ENCODE data around the gene DUSP9. TPM values are rescaled to one million over a fixed set of nuclear protein-coding genes. Genes with fewer than 3 reads are reported as not detected.
A peak's percentile ranks its signal among the peaks of the same experiment; 100 is the strongest.
"Not testable (repeated sequence)": the region's sequence is repeated elsewhere in the genome, so short reads cannot be mapped to it uniquely, and the experiment has no call there.

DUSP9 gene
- total RNA-seq, 2 donors from 2014 or later, result 0.13 TPM; not detected in 1

GRCh38 chrX:153685156-153685536 lies 38.1 kb downstream of the DUSP9 start:
- Mint-ChIP-seq H3K27ac (no peak overlapping the region), H3K9me3 (no peaks in the 10 kb centered on the region), H3K4me1 (no peaks in the 10 kb centered on the region), H3K27me3 (no peaks in the 10 kb centered on the region), H3K36me3 (ENCODE audit: low read depth) (no peaks in the 10 kb centered on the region), H3K4me3 (no peak overlapping the region)
- ATAC-seq (replicated peaks), result no peak

DNA sequence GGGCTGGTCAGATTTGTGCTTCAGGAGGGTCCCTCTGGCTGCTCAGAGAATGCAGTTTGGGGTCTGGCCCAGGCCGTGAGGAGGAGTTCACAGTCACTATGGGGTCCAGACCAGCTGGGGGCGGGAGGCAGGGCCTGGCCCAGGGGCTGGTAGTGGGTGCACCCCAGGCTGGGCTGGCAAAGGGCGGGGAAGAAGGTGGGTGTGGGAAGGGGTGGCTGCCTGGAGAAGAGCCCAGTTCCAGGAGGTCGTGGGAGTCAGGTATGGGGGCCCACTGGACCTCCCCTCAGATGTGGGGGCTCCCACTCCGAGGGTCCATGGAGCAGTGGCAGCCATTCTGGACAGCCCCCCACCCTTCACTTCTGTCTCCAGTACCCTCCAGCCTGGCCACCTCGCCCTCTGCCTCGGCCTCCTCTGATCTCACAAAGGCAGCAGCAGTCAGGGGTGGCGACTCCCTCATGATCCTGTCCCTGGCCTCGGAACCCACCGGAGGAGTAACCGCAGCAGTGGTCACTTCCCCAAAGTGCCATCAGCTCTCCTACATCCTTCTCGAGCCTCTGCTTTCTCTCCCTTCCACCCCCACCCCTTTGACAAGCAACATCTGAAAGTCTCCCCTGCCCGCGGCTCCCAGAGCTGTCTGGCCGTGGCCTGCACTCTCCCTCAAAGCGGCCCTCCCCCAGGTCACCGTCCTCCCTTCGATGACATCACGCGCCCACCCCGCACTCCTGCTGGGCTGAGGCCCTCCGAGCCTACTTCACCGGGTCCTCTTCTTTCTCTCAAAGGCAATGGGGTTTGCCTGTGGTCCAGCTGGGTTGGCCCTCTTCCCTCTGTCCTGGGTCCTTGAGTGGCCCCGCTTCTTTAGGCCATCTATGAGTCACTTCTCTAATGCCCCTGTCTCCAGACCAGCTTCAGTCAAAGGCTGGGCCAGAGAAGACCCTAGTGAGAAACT lies 39.0 kb downstream of the DUSP9 start:
- Mint-ChIP-seq H3K9me3 (no peaks in the 10 kb centered on the region), H3K27ac (no peak overlapping the region), H3K27me3 (no peaks in the 10 kb centered on the region), H3K4me1 (no peaks in the 10 kb centered on the region), H3K36me3 (ENCODE audit: low read depth) (no peaks in the 10 kb centered on the region), H3K4me3 (no peak overlapping the region)
- ATAC-seq (replicated peaks), result no peak

DNA sequence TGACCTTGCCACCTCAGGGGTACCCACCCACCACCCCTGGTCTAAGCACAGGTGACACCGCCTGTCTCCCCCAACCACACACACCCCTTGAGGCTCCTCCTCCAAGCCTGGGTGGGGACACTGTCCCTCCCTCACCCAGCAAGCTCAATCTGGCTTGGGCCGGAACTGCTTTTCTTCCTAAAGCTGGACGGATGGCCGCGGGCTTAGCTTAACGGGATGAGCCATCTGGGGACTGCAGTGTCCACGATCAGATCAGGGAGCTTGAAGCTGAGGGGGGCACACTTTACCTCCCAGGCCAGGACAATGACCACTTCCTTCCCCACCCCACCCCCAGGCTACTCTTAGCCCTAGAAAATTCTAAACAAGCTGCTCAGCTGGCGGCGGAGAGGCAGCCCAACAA lies 39.7 kb downstream of the DUSP9 start:
- ATAC-seq (replicated peaks), result no peak
- no peaks in the 10 kb centered on the region for H3K36me3 Mint-ChIP-seq (ENCODE audit: low read depth)
- no peaks in the 10 kb centered on the region for H3K27me3 Mint-ChIP-seq
- no peaks in the 10 kb centered on the region for H3K9me3 Mint-ChIP-seq
- H3K27ac Mint-ChIP-seq, result no peak overlapping the region
- no peaks in the 10 kb centered on the region for H3K4me1 Mint-ChIP-seq
- H3K4me3 Mint-ChIP-seq, result no peak overlapping the region

DNA sequence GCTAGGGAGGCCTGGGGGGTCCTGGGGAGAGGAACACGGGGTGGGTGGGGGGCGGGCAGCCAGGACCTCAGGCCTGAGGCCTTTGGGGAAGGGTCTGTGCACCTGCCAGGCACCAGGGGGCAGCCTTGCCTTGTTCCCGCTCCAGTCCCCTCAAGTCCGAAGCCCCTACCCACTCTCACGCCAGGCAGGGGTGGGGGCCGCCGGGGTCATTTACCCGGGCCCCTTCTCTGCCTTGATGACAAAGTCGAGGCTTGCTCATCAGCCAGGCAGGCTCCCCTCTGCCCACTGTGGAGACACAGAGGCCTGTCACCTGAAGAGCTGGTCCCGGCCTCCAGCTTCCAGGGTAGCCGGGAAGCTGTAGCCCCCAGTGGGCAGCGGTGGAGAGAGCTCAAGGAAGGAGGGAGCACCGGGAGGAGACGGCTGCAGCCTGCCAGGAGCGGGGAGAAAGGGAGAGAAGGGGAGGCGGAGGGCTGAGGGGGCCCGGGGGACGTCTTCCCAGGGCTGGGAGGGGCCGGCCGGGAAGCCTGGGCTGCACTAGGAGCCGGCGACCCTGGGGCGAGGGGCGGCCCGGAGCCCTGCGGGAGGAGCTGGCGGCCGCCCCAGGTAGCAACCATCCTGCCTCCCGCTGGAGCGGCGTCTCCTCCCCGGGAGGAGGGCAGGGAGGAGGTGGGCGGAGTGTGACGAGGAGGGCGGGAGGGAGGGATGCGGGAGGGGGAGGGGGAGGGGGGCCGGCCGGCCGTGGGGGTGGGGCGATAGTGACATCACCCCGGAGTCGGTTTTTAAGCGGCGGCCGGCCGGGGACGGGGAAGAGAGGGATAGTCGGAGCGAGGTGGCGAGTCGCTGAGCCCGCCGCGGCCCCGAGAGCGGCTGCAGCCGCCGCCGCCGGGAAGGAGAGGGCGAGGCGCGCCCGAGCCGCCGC lies 40.4 kb downstream of the DUSP9 start, which contains the start of gene SLC6A8:
Gene SLC6A8 (plus strand): TSS at position 806 of the 919 bp plus-strand sequence. CDS start 649 bp downstream, outside the sequence.
- Mint-ChIP-seq H3K27ac (no peak within 1 kb of the TSS), H3K4me1 (no peaks in the 10 kb centered on the region), H3K9me3 (no peaks in the 10 kb centered on the region), H3K4me3 (peak within 1 kb of the TSS; percentile 52), H3K27me3 (no peaks in the 10 kb centered on the region), H3K36me3 (ENCODE audit: low read depth) (no peaks in the 10 kb centered on the region)
- peak; percentile 56 for ATAC-seq (replicated peaks)

GRCh38 chrX:153688071-153688470 lies 41.1 kb downstream of the DUSP9 start:
- no peaks in the 10 kb centered on the region for H3K36me3 Mint-ChIP-seq (ENCODE audit: low read depth)
- H3K9me3 Mint-ChIP-seq, result no peaks in the 10 kb centered on the region
- no peak overlapping the region for H3K27ac Mint-ChIP-seq
- H3K4me3 Mint-ChIP-seq, result no peak overlapping the region
- H3K27me3 Mint-ChIP-seq, result no peaks in the 10 kb centered on the region
- no peaks in the 10 kb centered on the region for H3K4me1 Mint-ChIP-seq
- peak; percentile 3 for ATAC-seq (replicated peaks)

GRCh38 chrX:153688506-153688905 lies 41.5 kb downstream of the DUSP9 start:
- H3K27ac Mint-ChIP-seq, result no peak overlapping the region
- no peaks in the 10 kb centered on the region for H3K9me3 Mint-ChIP-seq
- H3K27me3 Mint-ChIP-seq, result no peaks in the 10 kb centered on the region
- no peaks in the 10 kb centered on the region for H3K36me3 Mint-ChIP-seq (ENCODE audit: low read depth)
- no peaks in the 10 kb centered on the region for H3K4me1 Mint-ChIP-seq
- no peak for ATAC-seq (replicated peaks)
- H3K4me3 Mint-ChIP-seq, result no peak overlapping the region

DNA sequence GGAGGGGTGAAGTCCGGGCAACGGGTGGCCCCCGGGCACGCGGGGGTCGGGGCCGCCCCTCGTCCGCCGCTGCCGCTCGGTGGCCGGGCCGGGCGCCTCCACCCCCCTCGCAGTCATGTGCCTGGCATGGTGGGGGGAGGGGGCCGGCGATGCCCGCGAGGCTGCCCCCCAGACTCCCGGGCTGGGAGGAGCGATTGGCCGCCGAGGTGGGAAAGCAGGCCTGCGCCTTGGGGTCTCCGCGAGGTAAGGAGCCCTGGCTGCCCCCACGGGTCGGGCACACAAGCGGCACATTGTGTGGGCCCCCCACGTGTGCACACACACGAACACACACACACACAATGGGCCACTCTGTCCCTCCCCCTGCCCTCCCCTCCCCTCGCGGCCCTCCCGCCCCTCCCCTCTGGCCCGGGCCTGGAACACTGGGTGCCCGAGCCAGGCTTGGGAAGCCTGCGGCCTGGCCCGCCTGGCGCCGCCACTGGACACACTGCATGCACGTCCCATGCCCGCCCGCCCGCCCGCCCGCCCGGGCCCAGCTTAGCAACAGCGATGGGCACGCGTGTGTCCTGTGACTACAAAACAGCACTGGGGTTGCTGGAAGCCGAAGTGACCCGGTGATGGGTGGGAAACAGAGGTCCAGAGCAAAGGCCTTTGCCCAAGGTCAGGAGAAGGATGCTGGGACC lies 42.0 kb downstream of the DUSP9 start:
- no peaks in the 10 kb centered on the region for H3K27me3 Mint-ChIP-seq
- no peaks in the 10 kb centered on the region for H3K9me3 Mint-ChIP-seq
- no peak overlapping the region for H3K4me3 Mint-ChIP-seq
- no peak for ATAC-seq (replicated peaks)
- H3K36me3 Mint-ChIP-seq (ENCODE audit: low read depth), result no peaks in the 10 kb centered on the region
- no peaks in the 10 kb centered on the region for H3K4me1 Mint-ChIP-seq
- H3K27ac Mint-ChIP-seq, result no peak overlapping the region

GRCh38 chrX:153689654-153690465 lies 42.9 kb downstream of the DUSP9 start:
- no peak overlapping the region for H3K27ac Mint-ChIP-seq
- no peaks in the 10 kb centered on the region for H3K4me1 Mint-ChIP-seq
- no peaks in the 10 kb centered on the region for H3K27me3 Mint-ChIP-seq
- H3K9me3 Mint-ChIP-seq, result no peaks in the 10 kb centered on the region
- ATAC-seq (replicated peaks), result no peak
- H3K36me3 Mint-ChIP-seq (ENCODE audit: low read depth), result no peaks in the 10 kb centered on the region
- H3K4me3 Mint-ChIP-seq, result no peak overlapping the region

GRCh38 chrX:153690466-153690865 lies 43.5 kb downstream of the DUSP9 start:
- H3K4me1 Mint-ChIP-seq, result no peaks in the 10 kb centered on the region
- no peak overlapping the region for H3K4me3 Mint-ChIP-seq
- no peaks in the 10 kb centered on the region for H3K36me3 Mint-ChIP-seq (ENCODE audit: low read depth)
- ATAC-seq (replicated peaks), result no peak
- H3K27ac Mint-ChIP-seq, result no peak overlapping the region
- H3K9me3 Mint-ChIP-seq, result no peaks in the 10 kb centered on the region
- no peaks in the 10 kb centered on the region for H3K27me3 Mint-ChIP-seq

DNA sequence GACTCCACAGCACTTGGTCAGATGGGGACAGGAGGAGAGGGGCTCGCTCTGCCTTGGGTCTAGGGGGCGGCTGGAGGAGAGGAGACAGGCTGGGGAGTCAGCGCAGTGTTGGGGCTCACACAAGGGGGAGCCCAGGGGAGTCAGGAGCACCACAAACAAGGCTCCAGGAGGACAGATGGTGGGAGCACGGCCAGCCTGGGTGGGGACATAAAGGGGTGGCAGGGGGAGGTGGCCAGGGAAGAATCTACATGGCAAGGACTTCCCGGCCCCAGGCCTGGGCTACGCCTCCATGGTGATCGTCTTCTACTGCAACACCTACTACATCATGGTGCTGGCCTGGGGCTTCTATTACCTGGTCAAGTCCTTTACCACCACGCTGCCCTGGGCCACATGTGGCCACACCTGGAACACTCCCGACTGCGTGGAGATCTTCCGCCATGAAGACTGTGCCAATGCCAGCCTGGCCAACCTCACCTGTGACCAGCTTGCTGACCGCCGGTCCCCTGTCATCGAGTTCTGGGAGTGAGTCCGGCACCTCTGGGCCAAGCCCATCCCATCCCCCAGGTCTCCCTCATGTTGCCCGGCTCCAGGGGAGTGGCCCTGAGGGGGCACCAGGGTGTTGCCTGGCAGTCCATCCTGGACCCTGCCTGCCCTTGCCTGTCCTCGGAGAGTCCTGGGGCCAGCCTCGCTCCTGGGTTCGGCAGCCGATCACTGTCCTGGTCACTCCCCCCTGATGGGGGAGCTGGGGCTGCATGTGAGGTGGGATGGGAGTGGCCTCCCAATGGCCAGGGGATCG lies 44.2 kb downstream of the DUSP9 start:
- ATAC-seq (replicated peaks); H3K27me3 Mint-ChIP-seq; H3K36me3 Mint-ChIP-seq (ENCODE audit: low read depth); H3K4me3 Mint-ChIP-seq; H3K9me3 Mint-ChIP-seq; H3K4me1 Mint-ChIP-seq; H3K27ac Mint-ChIP-seq: not testable (repeated sequence)

DNA sequence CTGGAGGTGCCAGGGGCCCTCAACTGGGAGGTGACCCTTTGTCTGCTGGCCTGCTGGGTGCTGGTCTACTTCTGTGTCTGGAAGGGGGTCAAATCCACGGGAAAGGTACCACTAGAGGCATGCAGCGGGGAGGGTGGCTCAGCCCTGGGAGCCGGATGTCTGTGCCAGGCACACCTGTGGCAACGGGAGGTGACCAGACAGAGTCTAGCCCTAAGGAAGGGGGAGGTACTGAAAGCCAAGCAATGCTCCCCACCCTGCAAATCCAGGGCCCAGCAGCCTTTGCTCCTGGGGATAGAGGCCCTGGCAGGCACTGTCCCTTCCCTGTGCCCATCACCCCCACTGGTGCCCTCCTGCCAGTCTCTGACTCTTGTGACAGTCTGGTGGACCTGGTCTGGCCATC lies 45.0 kb downstream of the DUSP9 start:
- H3K4me1 Mint-ChIP-seq, result no peaks in the 10 kb centered on the region
- no peak for ATAC-seq (replicated peaks)
- H3K27me3 Mint-ChIP-seq, result no peaks in the 10 kb centered on the region
- no peak overlapping the region for H3K27ac Mint-ChIP-seq
- H3K9me3 Mint-ChIP-seq, result no peaks in the 10 kb centered on the region
- H3K36me3 Mint-ChIP-seq (ENCODE audit: low read depth), result peaks cover 5% of the 10 kb centered on the region
- H3K4me3 Mint-ChIP-seq, result no peak overlapping the region

- Mint-ChIP-seq H3K9me3 (no peaks in the 10 kb centered on the region), H3K4me3 (no peak overlapping the region), H3K36me3 (ENCODE audit: low read depth) (peaks cover 11% of the 10 kb centered on the region), H3K27me3 (no peaks in the 10 kb centered on the region), H3K4me1 (no peaks in the 10 kb centered on the region), H3K27ac (no peak overlapping the region)
- no peak for ATAC-seq (replicated peaks)
Measured at GRCh38 chrX:153692611-153693156, 45.7 kb downstream of the DUSP9 start.

Data from activated T-helper 17 cell treated with anti-CD3 and anti-CD28 coated beads, Interleukin-2, amount 50 U/mL, for 72 hours (primary cell).